SK-N-SH (cell line): Measurements from ENCODE around the gene PBX1. TPM values are rescaled to one million over a fixed set of nuclear protein-coding genes. Genes with fewer than 3 reads are reported as not detected.

Experiments
- CTCF ChIA-PET: fragments of 300-600, 350-600 bp; formaldehyde crosslinking; extraction: SDS; loops from one replicate; lab custom pipeline; 2021; lab: Yijun Ruan, JAX
- POLR2A ChIA-PET: fragments of 350-600 bp; sonication (Branson Sonifier 250); formaldehyde crosslinking; extraction: SDS; loops from one replicate; lab custom pipeline; 2020; ENCODE audit warnings: antibody characterized with exemption, inconsistent platforms; lab: Yijun Ruan, JAX
- DNase-seq: peaks from one replicate; pipeline ENCODE4 v3.0.0; 2012
- H2AFZ ChIP-seq: fragments of 200-600 bp; sonication (generic); 2 replicates; pipeline ENCODE4 v1.8.1; 2016; ENCODE audit warnings: antibody characterized with exemption, mild to moderate bottlenecking, low read depth
- H3F3A ChIP-seq: fragments of 200-600 bp; sonication (generic); replicated peaks from 2 replicates; pipeline ENCODE3; 2016; ENCODE audit warnings: antibody characterized with exemption, mild to moderate bottlenecking; ENCODE audit not compliant: insufficient read depth
- H3K27ac ChIP-seq, 2 experiments: fragments of 200-500 bp in 1 of 2; fragments of 200-600 bp in 1 of 2; sonication (Bioruptor generic) in 1 of 2; sonication (generic), shearing (Covaris generic) in 1 of 2; 2 replicates each; pipeline versions ENCODE4 v1.5.1 to v1.6.1; 2014 to 2016; ENCODE audit warnings: low read depth in 2 of 2, inconsistent platforms in 1 of 2, low read length in 1 of 2, mild to moderate bottlenecking in 1 of 2, mixed read lengths in 1 of 2
- H3K27me3 ChIP-seq: fragments of 200-600 bp; sonication (generic), shearing (Covaris generic); 2 replicates; pipeline ENCODE4 v1.6.1; 2016; ENCODE audit warnings: mixed run types; ENCODE audit not compliant: insufficient read depth
- H3K36me3 ChIP-seq, 2 experiments: fragments of 200-500 bp in 1 of 2; fragments of 200-600 bp in 1 of 2; sonication (Bioruptor generic) in 1 of 2; sonication (generic) in 1 of 2; replicated peaks in 1 of 2; 2 replicates each; pipeline versions ENCODE3 to v1.5.1; 2014 to 2016; ENCODE audit warnings: low read length in 1 of 2, mild to moderate bottlenecking in 1 of 2; ENCODE audit not compliant: insufficient read depth in 2 of 2, control insufficient read depth in 1 of 2
- H3K4me1 ChIP-seq, 2 experiments: fragments of 200-500 bp in 1 of 2; fragments of 200-600 bp in 1 of 2; sonication (Bioruptor generic) in 1 of 2; sonication (generic), shearing (Covaris generic) in 1 of 2; 2 replicates each; pipeline versions ENCODE4 v1.5.1 to v1.6.1; 2014 to 2016; ENCODE audit warnings: low read depth in 1 of 2, low read length in 1 of 2, mixed run types in 1 of 2; ENCODE audit not compliant: insufficient read depth in 2 of 2, control insufficient read depth in 1 of 2
- H3K4me2 ChIP-seq: fragments of 200-600 bp; sonication (generic), shearing (Covaris generic); 2 replicates; pipeline ENCODE4 v1.6.1; 2017; ENCODE audit warnings: mixed run types
- H3K4me3 ChIP-seq, 2 experiments: fragments of 200-500 bp in 1 of 2; fragments of 200-600 bp in 1 of 2; sonication (Bioruptor generic) in 1 of 2; sonication (generic), shearing (Covaris generic) in 1 of 2; 2 replicates each; pipeline versions ENCODE4 v1.5.1 to v1.8.1; 2014 to 2016; ENCODE audit warnings: low read depth in 2 of 2, inconsistent platforms in 1 of 2, low read length in 1 of 2, mild to moderate bottlenecking in 1 of 2, mixed read lengths in 1 of 2, moderate library complexity in 1 of 2
- H3K79me2 ChIP-seq: fragments of 200-600 bp; sonication (generic); 2 replicates; pipeline ENCODE4 v1.8.1; 2017; ENCODE audit warnings: mild to moderate bottlenecking; ENCODE audit not compliant: insufficient read depth
- H3K9ac ChIP-seq: fragments of 200-600 bp; sonication (generic); 2 replicates; pipeline ENCODE4 v1.6.1; 2017; ENCODE audit warnings: mixed run types
- H3K9me2 ChIP-seq: fragments of 200-600 bp; sonication (generic); 2 replicates; pipeline ENCODE4 v1.6.1; 2017; ENCODE audit warnings: mixed run types
- H3K9me3 ChIP-seq: fragments of 200-600 bp; sonication (generic); 2 replicates; pipeline ENCODE4 v1.6.1; 2017; ENCODE audit warnings: mixed run types, mild to moderate bottlenecking, moderate library complexity
- H4K20me1 ChIP-seq: fragments of 200-600 bp; sonication (generic); 2 replicates; pipeline ENCODE4 v1.6.1; 2017; ENCODE audit warnings: mild to moderate bottlenecking, mixed run types; ENCODE audit not compliant: insufficient read depth
- FOSL2 ChIP-seq: IDR thresholded peaks from 2 replicates; pipeline ENCODE4 v1.4.0; 2012; ENCODE audit warnings: low read depth, mild to moderate bottlenecking, moderate library complexity, borderline replicate concordance
- FOXM1 ChIP-seq: IDR thresholded peaks from 2 replicates; pipeline ENCODE4 v1.4.0; 2012; ENCODE audit warnings: low read depth, mild to moderate bottlenecking
- GABPA ChIP-seq: IDR thresholded peaks from 2 replicates; pipeline ENCODE4 v1.4.0; 2012; ENCODE audit warnings: low read depth, mild to moderate bottlenecking
- JUND ChIP-seq: IDR thresholded peaks from 2 replicates; pipeline ENCODE4 v1.4.0; 2012
- NFIC ChIP-seq: IDR thresholded peaks from 2 replicates; pipeline ENCODE4 v1.4.0; 2012; ENCODE audit warnings: borderline replicate concordance
- RXRA ChIP-seq: IDR thresholded peaks from 2 replicates; pipeline ENCODE4 v1.4.0; 2012; ENCODE audit warnings: low read depth, mild to moderate bottlenecking, borderline replicate concordance
- SIN3A ChIP-seq: IDR thresholded peaks from 2 replicates; pipeline ENCODE4 v1.6.1; 2012; ENCODE audit warnings: low read depth, mild to moderate bottlenecking, low read length, moderate library complexity, borderline replicate concordance
- WGBS: methylation state at CpG from one replicate; pipeline ENCODE4 v1.1.6; 2017; ENCODE audit warnings: low lambda C conversion rate; 5-methylcytosine and 5-hydroxymethylcytosine counted together
- polyA plus RNA-seq, 3 experiments: library from polyadenylated mRNA; depleted of rRNA; stranded (reverse); fragments of >200 nt; gene quantifications; 2 replicates each; pipeline ENCODE4 v1.2.3, GENCODE V29; 2012
- TF ChIP-seq, protein P1 (sequence below): IDR thresholded peaks from 2 replicates; pipeline ENCODE4 v1.4.0; 2012; ENCODE audit warnings: low read depth
- TF ChIP-seq, protein P2 (sequence below): IDR thresholded peaks from 2 replicates; pipeline ENCODE4 v1.6.1; 2012; ENCODE audit warnings: mild to moderate bottlenecking, low read depth, low read length, moderate library complexity

The PBX1 gene
- polyA plus RNA-seq, 1 of the 3 experiments (the other 2 are of a cell fraction) = 27.0 TPM

DNA sequence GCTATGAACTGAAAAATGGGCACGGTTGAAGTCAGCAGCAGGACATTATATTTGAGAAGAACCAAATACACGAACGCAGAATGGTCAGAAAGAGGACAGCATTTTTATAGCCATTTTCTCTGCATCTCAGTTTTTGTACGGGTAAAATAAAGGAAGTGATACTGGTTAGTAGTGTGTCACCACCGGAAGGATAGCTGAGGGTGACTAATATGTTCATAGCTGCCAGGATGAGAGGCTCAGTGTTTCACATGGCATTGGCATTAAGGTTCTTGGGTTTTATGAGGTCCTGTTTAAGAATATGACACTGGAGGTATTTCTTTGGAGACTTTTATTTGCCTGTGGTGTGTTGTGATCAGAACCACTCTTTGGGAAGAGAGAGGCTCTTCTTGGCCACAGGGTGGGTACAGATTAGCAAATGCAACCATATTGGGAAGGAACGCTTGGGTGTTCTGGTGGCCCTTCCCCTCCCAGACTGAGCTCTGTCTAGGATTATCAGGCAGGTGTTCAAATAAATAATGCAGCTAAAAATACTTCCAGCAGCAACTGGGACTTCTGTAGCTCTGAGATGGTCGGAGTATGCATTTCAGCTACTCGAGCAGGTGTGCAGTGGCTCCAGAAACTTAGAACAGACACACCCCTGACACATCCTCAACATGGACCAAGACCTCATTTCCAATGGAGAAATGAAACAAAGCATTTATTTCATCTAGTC, 158.2 kb downstream of the PBX1 start:
- ChIA-PET CTCF (interaction anchor here (0.6 to 0.7 kb wide), 2 partner anchors 22 to 123 kb away, joined by 3 read pairs; no protein-coding TSS in a partner anchor), POLR2A (interaction anchor here (0.7 kb wide), 1 partner anchor 48 kb away, joined by 3 read pairs; no protein-coding TSS in a partner anchor)
- Histone ChIP-seq H3K27ac (peak overlapping the region in 1 of 2 experiments; percentile 67; a peak in 2 of 4 replicates), H4K20me1 (no peaks in the 10 kb centered on the region), H3K4me3 (no peak overlapping the region), H3K36me3 (peaks cover 0 to 2% of the 10 kb centered on the region in 2 experiments), H3K27me3 (no peaks in the 10 kb centered on the region), H3K9me2 (no peaks in the 10 kb centered on the region), H3K4me2 (peak overlapping the region; percentile 19; the same call in 1 of the 2 replicates), H2AFZ (peak overlapping the region; percentile 54; the same call in 1 of the 2 replicates), H3F3A (peaks cover 3% of the 10 kb centered on the region), H3K9me3 (no peaks in the 10 kb centered on the region), H3K4me1 (peaks cover 16 to 26% of the 10 kb centered on the region in 2 experiments; a peak in 3 of 4 replicates), H3K9ac (no peak overlapping the region), H3K79me2 (no peaks in the 10 kb centered on the region)
- TF ChIP-seq, protein P1, sequence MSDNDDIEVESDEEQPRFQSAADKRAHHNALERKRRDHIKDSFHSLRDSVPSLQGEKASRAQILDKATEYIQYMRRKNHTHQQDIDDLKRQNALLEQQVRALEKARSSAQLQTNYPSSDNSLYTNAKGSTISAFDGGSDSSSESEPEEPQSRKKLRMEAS = 0 out of 2 replicates have a peak, but pooled peaks have one; percentile 32
- TF ChIP-seq NFIC (peak; percentile 42; the same call in 1 of the 2 replicates), FOSL2 (peak; percentile 78; the same call in 1 of the 2 replicates), SIN3A (no peak), JUND (peak; percentile 33; the same call in 1 of the 2 replicates), FOXM1 (no peak), GABPA (peak; percentile 64)
- TF ChIP-seq, protein P2, sequence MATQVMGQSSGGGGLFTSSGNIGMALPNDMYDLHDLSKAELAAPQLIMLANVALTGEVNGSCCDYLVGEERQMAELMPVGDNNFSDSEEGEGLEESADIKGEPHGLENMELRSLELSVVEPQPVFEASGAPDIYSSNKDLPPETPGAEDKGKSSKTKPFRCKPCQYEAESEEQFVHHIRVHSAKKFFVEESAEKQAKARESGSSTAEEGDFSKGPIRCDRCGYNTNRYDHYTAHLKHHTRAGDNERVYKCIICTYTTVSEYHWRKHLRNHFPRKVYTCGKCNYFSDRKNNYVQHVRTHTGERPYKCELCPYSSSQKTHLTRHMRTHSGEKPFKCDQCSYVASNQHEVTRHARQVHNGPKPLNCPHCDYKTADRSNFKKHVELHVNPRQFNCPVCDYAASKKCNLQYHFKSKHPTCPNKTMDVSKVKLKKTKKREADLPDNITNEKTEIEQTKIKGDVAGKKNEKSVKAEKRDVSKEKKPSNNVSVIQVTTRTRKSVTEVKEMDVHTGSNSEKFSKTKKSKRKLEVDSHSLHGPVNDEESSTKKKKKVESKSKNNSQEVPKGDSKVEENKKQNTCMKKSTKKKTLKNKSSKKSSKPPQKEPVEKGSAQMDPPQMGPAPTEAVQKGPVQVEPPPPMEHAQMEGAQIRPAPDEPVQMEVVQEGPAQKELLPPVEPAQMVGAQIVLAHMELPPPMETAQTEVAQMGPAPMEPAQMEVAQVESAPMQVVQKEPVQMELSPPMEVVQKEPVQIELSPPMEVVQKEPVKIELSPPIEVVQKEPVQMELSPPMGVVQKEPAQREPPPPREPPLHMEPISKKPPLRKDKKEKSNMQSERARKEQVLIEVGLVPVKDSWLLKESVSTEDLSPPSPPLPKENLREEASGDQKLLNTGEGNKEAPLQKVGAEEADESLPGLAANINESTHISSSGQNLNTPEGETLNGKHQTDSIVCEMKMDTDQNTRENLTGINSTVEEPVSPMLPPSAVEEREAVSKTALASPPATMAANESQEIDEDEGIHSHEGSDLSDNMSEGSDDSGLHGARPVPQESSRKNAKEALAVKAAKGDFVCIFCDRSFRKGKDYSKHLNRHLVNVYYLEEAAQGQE = no peak
- WGBS = 71% methylated on average over 8 of the region's 8 CpGs
- no peak for DNase-seq

DNA sequence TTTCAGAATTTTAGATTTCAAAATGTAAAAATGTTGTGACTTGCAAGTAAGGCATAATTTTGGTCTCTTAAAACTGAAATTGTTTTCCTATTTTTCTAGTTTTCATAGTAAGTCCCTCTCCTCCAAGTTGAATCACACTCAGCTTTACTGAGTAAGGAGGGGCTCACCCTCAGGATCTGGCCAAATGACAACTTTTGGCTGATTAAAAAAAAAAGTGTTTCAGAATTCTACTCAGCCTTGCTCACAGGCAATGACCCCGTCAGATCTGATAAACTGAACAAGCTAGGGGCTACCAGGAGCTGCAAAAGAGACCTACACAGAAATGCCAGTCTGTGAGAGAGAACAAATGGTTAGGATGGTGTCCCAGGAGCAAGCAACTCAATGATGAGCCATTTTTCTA, 159.8 kb downstream of the PBX1 start:
- Histone ChIP-seq H3K4me3 (no peak overlapping the region), H3K27ac (peak overlapping the region in 1 of 2 experiments; percentile 56; a peak in 2 of 4 replicates), H3K27me3 (no peaks in the 10 kb centered on the region), H3K9me2 (no peaks in the 10 kb centered on the region), H4K20me1 (no peaks in the 10 kb centered on the region), H3K4me1 (peaks cover 16 to 18% of the 10 kb centered on the region in 2 experiments; a peak in 3 of 4 replicates), H3F3A (peaks cover 3% of the 10 kb centered on the region), H3K9me3 (no peaks in the 10 kb centered on the region), H3K36me3 (peaks cover 0 to 2% of the 10 kb centered on the region in 2 experiments), H3K79me2 (no peaks in the 10 kb centered on the region), H3K4me2 (0 out of 2 replicates have a peak overlapping the region, but pooled peaks have one; percentile 15), H3K9ac (no peak overlapping the region), H2AFZ (no peak overlapping the region)
- POLR2A ChIA-PET = no interaction called here
- 44% methylated on average over 1 of the region's 1 CpG for WGBS
- no peak for DNase-seq
- CTCF ChIA-PET = interaction anchor here (1.5 kb wide), 1 partner anchor 68 kb away, joined by 5 read pairs; no protein-coding TSS in a partner anchor
- peak; percentile 57; the same call in 1 of the 2 replicates for TF ChIP-seq NFIC
- no peak for TF ChIP-seq GABPA
- 0 out of 2 replicates have a peak, but pooled peaks have one; percentile 13 for TF ChIP-seq JUND
- TF ChIP-seq RXRA = peak; percentile 37; the same call in 1 of the 2 replicates
